AG10803 (cell line): ENCODE data around the gene GPC5.
A peak's percentile ranks its signal among the peaks of the same experiment; 100 is the strongest.
"Not testable (repeated sequence)": the region's sequence is repeated elsewhere in the genome, so short reads cannot be mapped to it uniquely, and the experiment has no call there.

Experiments used
- DNase-seq: peaks from one replicate; pipeline ENCODE4 v3.0.0; 2010; ENCODE audit warnings: low read depth
- H3K4me3 ChIP-seq: 2 replicates; pipeline ENCODE4 v1.5.1; 2011; ENCODE audit warnings: mild to moderate bottlenecking, low read length, control low read depth
- TF ChIP-seq, protein P1 (sequence below): conservative IDR thresholded peaks from 2 replicates; pipeline ENCODE4 v1.5.1; 2011; ENCODE audit warnings: mild to moderate bottlenecking, low read length, control low read depth, inconsistent platforms

The GPC5 gene

DNA sequence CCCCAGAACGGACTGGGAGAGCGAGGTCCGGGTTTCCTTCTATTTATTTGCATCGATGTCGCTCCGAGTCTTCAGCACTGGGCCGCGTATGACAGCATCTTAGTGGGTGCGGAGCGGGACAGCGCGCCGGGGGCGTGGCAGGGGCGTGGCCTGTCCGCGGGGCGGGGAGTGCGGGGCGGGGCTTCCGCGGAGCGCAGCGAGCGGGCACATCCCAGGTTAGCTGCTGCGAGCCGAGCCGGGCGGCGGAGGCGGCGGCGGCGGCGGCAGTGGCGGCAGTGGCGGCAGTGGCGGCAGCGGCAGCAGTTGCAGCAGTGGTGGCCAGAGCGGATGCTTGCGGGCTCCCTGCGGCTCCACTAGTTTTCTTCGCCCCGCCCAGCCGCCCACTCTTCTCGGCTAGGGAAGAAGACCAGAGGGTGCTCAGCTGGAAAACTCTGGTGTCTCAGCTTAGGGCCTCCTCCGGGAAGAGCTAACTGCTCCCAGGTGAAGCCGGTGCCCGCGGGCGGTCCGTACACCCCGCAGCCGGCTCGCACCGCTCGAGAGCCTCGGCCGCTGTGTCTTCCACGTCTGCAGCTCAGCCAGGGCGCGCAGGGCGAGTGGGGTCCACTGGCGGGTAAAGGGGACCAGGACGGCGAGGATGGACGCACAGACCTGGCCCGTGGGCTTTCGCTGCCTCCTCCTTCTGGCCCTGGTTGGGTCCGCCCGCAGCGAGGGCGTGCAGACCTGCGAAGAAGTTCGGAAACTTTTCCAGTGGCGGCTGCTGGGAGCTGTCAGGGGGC lies at the start of gene GPC5:
TSS of gene GPC5 (plus strand) at position 209 of the 776 bp plus-strand sequence.
- TF ChIP-seq, protein P1, sequence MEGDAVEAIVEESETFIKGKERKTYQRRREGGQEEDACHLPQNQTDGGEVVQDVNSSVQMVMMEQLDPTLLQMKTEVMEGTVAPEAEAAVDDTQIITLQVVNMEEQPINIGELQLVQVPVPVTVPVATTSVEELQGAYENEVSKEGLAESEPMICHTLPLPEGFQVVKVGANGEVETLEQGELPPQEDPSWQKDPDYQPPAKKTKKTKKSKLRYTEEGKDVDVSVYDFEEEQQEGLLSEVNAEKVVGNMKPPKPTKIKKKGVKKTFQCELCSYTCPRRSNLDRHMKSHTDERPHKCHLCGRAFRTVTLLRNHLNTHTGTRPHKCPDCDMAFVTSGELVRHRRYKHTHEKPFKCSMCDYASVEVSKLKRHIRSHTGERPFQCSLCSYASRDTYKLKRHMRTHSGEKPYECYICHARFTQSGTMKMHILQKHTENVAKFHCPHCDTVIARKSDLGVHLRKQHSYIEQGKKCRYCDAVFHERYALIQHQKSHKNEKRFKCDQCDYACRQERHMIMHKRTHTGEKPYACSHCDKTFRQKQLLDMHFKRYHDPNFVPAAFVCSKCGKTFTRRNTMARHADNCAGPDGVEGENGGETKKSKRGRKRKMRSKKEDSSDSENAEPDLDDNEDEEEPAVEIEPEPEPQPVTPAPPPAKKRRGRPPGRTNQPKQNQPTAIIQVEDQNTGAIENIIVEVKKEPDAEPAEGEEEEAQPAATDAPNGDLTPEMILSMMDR: no peak
- peak within 1 kb of the TSS; percentile 50 for H3K4me3 ChIP-seq
- peak; percentile 33 for DNase-seq

DNA sequence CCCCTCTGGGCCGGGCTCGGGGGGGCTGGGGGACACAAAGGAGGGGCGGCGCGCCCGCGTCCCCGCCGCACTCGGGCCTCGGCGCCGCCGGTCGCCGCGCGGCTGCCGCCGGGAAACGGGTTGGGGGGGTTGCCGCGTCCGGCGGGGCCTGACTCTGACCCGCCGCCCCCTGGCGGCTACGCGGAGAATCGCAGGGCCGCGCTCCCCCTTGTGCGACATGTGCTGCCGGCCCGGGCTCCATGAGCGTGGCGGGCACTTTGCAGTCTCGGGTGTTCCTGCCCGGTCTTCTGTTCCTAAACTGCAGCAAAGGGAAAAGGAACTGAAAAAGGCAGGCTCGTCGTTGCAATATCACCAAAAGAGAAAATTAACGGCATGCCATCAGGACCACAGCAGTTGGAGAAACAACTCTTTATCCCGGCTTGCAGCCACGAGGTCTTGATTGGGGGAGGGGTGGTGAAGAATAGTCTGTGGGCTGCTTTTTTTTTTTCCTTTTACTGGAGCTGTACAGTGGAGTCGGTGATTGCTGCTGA lies 49.5 kb upstream of the GPC5 start:
- DNase-seq: peak; percentile 81
- peak overlapping the region; percentile 72 for H3K4me3 ChIP-seq
- TF ChIP-seq, protein P1: peak; percentile 71

DNA sequence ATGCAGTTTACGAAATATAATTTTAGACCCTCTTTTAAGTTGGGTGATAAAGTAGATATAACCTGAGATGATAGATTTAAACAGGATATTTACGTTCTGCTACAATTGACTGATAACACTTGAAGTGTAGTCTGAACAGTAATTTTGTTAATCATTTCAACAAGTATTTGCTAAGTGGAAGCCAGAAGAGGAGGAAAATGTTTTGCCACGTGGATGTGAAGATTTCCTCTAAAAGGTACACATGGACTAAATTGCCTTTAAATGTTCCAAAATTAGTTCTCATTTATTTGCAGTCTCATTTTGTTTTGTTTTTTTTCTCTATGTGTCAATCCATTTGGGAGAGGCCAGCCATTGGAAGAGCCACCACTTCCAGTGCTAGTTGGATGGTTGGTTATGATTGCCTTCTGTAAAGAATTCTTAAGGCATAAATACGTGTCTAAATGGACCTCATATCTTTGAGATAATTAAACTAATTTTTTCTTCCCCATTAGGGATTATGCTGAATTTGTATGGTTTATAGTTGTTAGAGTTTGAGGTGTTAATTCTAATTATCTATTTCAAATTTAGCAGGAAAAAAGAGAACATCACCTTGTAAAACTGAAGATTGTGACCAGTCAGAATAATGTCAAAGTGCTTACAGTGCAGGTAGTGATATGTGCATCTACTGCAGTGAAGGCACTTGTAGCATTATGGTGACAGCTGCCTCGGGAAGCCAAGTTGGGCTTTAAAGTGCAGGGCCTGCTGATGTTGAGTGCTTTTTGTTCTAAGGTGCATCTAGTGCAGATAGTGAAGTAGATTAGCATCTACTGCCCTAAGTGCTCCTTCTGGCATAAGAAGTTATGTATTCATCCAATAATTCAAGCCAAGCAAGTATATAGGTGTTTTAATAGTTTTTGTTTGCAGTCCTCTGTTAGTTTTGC lies 48.2 kb upstream of the GPC5 start:
- TF ChIP-seq, protein P1: no peak
- no peak for DNase-seq
- no peak overlapping the region for H3K4me3 ChIP-seq

DNA sequence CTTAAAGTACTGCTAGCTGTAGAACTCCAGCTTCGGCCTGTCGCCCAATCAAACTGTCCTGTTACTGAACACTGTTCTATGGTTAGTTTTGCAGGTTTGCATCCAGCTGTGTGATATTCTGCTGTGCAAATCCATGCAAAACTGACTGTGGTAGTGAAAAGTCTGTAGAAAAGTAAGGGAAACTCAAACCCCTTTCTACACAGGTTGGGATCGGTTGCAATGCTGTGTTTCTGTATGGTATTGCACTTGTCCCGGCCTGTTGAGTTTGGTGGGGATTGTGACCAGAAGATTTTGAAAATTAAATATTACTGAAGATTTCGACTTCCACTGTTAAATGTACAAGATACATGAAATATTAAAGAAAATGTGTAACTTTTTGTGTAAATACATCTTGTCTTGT lies 47.3 kb upstream of the GPC5 start:
- H3K4me3 ChIP-seq: no peak overlapping the region
- no peak for DNase-seq
- TF ChIP-seq, protein P1: no peak

GRCh38 chr13:91351980-91352379 lies 46.4 kb upstream of the GPC5 start:
- TF ChIP-seq, protein P1: no peak
- H3K4me3 ChIP-seq: no peak overlapping the region
- DNase-seq: no peak

- not testable (repeated sequence) for DNase-seq, H3K4me3 ChIP-seq
Measured at GRCh38 chr13:91352891-91353290, 45.5 kb upstream of the GPC5 start.

DNA sequence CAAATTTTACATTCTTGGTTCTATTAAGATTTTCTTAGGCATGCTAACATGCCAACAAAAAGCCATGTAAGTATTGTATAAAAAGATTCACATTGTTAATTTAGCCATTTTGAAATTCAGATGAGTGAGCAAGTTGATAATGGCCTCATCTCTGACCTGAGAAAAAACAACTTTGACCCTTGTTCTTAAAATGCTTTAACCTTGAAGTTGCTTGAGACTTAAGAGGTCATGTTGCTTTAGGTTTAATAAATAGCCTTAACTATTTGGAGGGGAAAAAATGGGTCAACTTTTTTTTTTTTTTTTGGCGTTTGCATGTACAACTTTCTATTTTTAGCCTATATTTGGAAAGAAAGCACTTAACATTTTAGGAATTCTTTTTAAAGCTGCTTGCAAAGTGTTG lies 44.9 kb upstream of the GPC5 start:
- no peak for DNase-seq
- H3K4me3 ChIP-seq: no peak overlapping the region
- TF ChIP-seq, protein P1: no peak
